Measurements from ENCODE around the gene ITPR3.
"Not testable (repeated sequence)": the region's sequence is repeated elsewhere in the genome, so short reads cannot be mapped to it uniquely, and the experiment has no call there.

Gene ITPR3

DNA sequence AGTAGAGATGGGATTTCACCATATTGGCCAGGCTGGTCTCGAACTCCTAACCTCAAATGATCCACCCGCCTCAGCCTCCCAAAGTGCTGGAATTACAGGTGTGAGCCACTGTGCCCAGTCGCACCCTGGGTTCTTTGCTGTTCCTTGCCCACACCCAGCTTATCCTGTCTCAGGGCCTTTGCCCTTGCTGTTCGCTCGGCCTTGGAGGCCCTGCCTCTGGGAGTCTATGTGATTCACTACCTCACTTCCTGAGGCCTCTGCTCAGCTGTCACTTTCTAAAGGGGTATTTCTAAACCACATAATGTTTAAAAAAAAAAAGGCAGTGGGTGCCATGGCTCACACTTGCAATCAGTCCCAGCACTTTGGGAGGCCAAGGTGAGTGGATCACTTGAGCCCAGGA is 24.2 kb upstream of the ITPR3 start:
- H3K4me1 ChIP-seq; H3K27me3 ChIP-seq (ENCODE audit: low read depth); DNase-seq (ENCODE audit: low spot score in 2 of 2); H3K36me3 ChIP-seq (replicated peaks); in situ Hi-C loops (cut with MboI; ENCODE audit: low sequenced_read_pairs); H3K9me3 ChIP-seq; H3K4me3 ChIP-seq: not testable (repeated sequence)

DNA sequence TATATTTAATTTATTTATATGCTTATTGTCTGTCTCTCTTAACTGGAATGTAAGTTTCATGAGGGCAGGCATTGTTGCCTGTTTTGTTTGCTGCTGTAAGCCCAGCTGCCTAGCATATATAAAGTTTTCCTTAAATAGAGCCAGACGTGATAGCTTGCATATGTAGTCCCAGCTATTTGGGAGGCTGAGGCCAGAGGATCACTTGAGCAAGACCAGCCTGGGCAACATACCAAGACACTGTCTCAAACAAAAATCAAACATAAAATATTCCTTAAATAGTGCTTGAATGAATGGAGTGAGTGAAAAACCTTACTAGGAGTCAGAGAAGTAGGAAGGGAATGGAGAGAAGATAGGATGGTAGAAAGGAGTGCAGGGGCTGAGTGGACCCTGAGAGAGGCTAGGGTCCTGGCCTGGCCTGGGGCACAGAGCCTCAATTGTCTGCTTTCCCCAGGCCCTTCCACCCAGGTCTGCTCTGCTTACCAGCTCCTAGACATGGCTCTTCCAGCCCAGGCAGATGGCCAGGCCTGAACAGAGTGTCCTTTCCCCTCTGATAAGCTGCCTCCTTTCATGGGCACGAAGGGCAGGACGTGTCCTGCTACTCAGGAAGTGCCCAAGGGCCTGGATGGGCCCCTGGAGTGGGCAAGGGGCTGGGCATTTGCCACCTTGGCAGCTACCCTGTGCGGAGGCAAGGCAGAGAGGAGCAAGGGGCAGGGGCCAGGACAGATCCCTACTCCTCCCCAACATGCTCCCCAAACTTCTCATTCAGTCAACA is 23.4 kb upstream of the ITPR3 start:
- Histone ChIP-seq H3K27me3 (ENCODE audit: low read depth) (no peaks in the 10 kb centered on the region), H3K4me3 (no peak overlapping the region), H3K4me1 (no peaks in the 10 kb centered on the region), H3K9me3 (no peaks in the 10 kb centered on the region), H3K36me3 (replicated peaks) (no peaks in the 10 kb centered on the region)
- in situ Hi-C loops (cut with MboI; ENCODE audit: low sequenced_read_pairs) = no loop called here
- DNase-seq (ENCODE audit: low spot score in 2 of 2) = no peak

DNA sequence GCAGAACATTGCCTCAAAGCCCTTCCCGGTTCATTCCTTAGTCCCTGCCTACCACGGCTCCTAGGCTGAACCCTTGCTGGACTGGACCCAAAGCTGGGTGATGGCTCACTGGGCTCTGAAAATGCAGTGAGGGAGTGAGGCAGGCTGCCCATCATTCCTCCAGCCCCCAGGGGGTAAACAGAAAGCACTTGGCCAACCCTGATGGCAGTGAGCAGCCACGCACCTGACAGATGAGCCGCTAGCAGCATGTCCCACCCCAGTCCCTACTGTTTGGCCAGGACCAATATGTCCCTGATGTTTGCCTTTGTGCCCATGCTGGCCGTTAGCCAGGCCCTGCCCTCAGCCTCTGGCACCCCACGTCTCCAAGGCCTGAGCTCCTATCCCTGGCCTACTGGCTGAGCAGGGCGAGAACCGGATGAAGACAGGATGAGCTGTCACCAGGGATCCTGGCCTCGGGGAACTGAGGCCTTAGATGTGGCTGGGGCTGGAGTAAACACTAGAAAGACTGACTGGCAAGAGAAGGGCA is 21.6 kb upstream of the ITPR3 start:
- in situ Hi-C loops (cut with MboI; ENCODE audit: low sequenced_read_pairs) = no loop called here
- Histone ChIP-seq H3K27me3 (ENCODE audit: low read depth) (no peaks in the 10 kb centered on the region), H3K4me3 (no peak overlapping the region), H3K4me1 (no peaks in the 10 kb centered on the region), H3K9me3 (no peaks in the 10 kb centered on the region), H3K36me3 (replicated peaks) (no peaks in the 10 kb centered on the region)
- DNase-seq (ENCODE audit: low spot score in 2 of 2) = no peak

DNA sequence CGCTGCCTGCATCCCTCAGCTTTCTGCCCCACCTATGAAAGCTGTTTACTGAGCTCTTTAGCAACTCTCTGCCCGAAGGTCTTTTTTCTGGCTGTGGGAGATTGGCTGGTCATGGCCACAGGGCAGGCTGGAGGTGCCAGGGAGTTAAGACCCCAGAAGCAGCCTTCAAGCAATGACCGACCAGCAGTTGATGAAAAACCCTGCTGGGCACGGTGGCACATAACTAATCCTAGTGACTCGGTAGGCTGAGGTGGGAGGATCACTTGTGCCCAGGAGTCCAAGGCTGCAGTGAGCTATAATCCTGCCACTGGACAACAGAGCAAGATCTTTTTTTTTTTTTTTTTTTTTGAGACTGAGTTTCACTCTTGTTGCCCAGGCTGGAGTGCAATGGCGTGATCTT is 20.4 kb upstream of the ITPR3 start:
- no peak overlapping the region for H3K4me3 ChIP-seq
- H3K9me3 ChIP-seq = no peaks in the 10 kb centered on the region
- in situ Hi-C loops (cut with MboI; ENCODE audit: low sequenced_read_pairs) = no loop called here
- H3K27me3 ChIP-seq (ENCODE audit: low read depth) = no peaks in the 10 kb centered on the region
- no peak for DNase-seq (ENCODE audit: low spot score in 2 of 2)
- no peaks in the 10 kb centered on the region for H3K36me3 ChIP-seq (replicated peaks)
- no peaks in the 10 kb centered on the region for H3K4me1 ChIP-seq

DNA sequence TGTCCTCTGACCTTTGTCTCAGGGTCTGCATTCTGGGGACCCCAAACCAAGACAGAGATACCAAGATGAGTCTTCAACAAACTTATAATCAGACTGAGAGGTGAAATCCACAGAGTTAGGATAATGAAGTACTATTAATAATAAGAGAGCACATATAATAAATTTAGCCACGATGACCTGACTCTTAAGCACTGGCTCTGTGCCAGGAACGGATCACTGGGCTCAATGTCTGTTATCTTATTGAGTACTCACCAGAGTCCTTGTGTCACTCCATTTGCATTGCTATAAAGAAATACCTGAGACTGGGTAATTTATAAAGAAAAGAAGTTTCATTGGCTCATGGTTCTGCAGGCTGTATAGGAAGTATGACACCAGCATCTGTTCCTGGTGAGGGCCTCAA is 18.9 kb upstream of the ITPR3 start:
- Histone ChIP-seq H3K36me3 (replicated peaks) (no peaks in the 10 kb centered on the region), H3K9me3 (no peaks in the 10 kb centered on the region), H3K4me3 (no peak overlapping the region), H3K27me3 (ENCODE audit: low read depth) (no peaks in the 10 kb centered on the region), H3K4me1 (no peaks in the 10 kb centered on the region)
- DNase-seq (ENCODE audit: low spot score in 2 of 2) = no peak
- in situ Hi-C loops (cut with MboI; ENCODE audit: low sequenced_read_pairs) = no loop called here

DNA sequence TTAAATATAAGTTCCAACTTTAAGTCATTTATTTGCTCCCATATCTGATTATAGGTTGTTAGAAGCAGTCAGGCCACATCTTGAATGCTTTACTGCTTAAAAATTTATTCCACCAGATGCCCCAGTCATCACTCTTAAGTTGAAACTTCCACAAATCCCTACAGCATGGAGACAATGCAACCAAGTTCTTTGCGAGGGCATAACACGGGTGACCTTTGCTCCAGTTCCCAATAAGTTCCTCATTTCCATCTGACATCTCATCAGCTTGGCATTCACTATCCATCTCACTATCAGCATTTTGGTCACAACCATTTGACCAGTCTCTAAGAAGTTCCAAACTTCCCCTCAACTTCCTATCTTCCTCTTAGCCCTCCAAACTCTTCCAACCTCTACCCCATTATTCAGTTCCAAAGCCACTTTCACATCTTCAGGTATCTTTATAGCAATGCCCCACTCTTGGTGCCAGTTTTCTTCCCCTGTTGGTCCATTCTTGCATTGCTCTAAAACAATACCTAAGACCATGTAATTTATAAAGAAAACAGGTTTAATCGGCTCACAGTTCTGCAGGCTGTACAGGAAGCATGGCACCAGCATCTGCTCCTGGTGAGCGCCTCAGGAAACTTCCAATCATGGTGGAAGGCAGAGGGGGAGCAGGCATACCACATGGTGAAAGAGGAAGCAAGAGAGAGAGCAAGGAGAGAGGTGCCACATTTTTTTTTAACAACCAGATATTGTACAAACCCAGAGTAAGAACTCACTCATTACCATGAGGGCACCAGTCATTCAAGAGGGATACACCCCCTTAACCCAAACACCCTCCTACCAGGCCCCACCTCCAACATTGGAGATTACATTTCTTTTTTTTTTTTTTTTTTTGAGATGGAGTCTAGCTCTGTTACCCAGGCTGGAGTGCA is 15.9 kb upstream of the ITPR3 start:
- DNase-seq (ENCODE audit: low spot score in 2 of 2) = no peak
- no peaks in the 10 kb centered on the region for H3K27me3 ChIP-seq (ENCODE audit: low read depth)
- no peaks in the 10 kb centered on the region for H3K36me3 ChIP-seq (replicated peaks)
- H3K9me3 ChIP-seq = no peaks in the 10 kb centered on the region
- no peaks in the 10 kb centered on the region for H3K4me1 ChIP-seq
- no peak overlapping the region for H3K4me3 ChIP-seq
- in situ Hi-C loops (cut with MboI; ENCODE audit: low sequenced_read_pairs) = no loop called here

DNA sequence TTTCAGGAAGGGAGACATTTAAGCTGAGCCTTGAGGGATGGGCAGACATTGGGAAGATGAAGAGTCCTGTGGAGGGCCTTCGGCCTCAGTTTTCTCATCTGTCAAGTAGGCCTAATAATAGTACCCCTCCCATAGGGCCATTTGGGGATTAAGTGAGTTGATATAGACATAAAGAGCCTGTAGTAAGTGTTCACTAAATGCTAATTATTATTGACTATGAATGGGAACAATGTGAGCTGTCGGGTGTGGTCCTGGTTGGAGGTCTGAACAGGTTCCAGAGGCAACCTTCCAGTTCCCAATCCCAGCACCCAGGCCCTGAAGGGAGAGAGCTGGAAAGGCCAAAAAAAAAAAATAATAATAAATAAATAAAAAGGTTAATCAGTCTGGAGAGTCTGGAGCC is 14.5 kb upstream of the ITPR3 start:
- DNase-seq (ENCODE audit: low spot score in 2 of 2) = no peak
- Histone ChIP-seq H3K36me3 (replicated peaks) (no peaks in the 10 kb centered on the region), H3K4me3 (no peak overlapping the region), H3K27me3 (ENCODE audit: low read depth) (no peaks in the 10 kb centered on the region), H3K4me1 (no peaks in the 10 kb centered on the region), H3K9me3 (no peaks in the 10 kb centered on the region)
- in situ Hi-C loops (cut with MboI; ENCODE audit: low sequenced_read_pairs) = no loop called here

DNA sequence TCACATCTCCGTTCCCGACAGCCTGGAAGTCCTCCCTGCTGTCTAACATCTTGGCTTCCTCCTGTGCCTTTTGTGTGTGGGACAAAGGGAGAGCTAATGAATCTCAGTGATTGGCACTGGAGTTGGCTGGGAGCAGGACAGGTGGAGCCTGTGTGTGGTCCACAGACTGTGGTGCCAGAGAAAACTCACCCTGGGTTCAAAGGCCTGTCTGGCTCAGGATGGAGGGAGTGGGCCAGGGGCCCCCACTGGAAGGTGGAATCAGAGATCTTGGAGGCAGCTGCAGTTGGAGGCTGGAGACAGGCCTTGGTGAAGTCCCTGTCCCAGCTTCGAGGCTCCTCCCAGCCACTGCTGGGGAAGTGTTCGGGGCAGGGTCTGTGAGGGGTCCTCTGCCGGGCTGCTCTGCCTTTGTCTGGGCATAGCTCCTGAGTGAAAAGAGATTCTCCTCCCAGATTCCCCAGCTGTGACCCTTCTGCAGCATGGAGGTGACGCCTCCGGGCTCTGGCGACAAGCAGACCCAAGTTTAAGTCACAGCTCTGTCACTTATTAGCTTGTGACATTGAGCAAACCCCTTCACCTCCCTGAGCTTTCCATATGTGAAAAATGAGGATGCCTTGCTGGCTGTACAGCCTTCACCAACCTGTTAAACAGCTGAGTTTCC is 13.9 kb upstream of the ITPR3 start:
- Histone ChIP-seq H3K4me1 (no peaks in the 10 kb centered on the region), H3K27me3 (ENCODE audit: low read depth) (no peaks in the 10 kb centered on the region)
- no peak for DNase-seq (ENCODE audit: low spot score in 2 of 2)

DNA sequence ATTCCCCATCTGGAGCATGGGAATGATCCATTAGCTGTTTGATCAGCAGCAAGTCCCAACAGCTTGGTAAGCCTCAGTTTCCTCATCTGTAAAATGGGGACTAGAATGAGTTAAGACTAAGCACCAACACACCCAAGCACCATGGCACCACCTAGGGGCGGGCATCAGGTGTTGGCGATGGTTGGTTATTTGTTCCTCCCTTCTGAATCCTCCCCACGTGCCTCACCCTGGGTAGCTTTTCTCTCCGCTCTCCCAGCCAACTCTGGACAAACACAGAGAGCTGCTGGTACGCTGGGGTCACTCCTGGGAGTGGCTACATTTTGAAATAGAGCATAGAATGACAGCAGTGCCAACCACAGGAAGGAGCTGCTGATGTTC is 13.3 kb upstream of the ITPR3 start:
- H3K4me1 ChIP-seq = no peaks in the 10 kb centered on the region
- H3K36me3 ChIP-seq (replicated peaks) = no peaks in the 10 kb centered on the region
- no peaks in the 10 kb centered on the region for H3K27me3 ChIP-seq (ENCODE audit: low read depth)
- in situ Hi-C loops (cut with MboI; ENCODE audit: low sequenced_read_pairs) = no loop called here
- DNase-seq (ENCODE audit: low spot score in 2 of 2) = no peak
- no peak overlapping the region for H3K4me3 ChIP-seq
- no peaks in the 10 kb centered on the region for H3K9me3 ChIP-seq

More for the DNA sequence above, 13.9 kb upstream of the ITPR3 start:
- Histone ChIP-seq H3K4me3 (no peak overlapping the region), H3K36me3 (replicated peaks) (no peaks in the 10 kb centered on the region), H3K9me3 (no peaks in the 10 kb centered on the region)
- in situ Hi-C loops (cut with MboI; ENCODE audit: low sequenced_read_pairs) = no loop called here

DNA sequence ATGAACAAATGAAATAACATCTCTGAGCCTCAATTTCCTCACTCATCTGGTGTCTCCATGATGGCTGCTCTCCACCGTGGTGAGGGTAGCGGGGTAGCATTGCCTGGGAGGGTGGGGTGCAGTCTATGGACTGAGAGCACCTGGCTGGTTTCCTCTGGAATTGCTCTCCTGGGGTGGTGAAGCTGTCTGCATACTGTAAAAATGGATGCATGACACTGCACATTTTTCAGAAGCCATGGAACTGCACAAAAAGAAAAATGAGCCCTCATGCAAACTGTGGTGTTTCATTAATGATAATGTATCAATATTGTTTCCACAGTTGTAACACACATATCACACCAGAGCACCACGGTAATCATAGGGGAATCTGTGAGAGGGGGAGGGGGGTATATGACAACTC is 12.1 kb upstream of the ITPR3 start:
- no peaks in the 10 kb centered on the region for H3K27me3 ChIP-seq (ENCODE audit: low read depth)
- in situ Hi-C loops (cut with MboI; ENCODE audit: low sequenced_read_pairs) = no loop called here
- DNase-seq (ENCODE audit: low spot score in 2 of 2) = no peak
- H3K36me3 ChIP-seq (replicated peaks) = no peaks in the 10 kb centered on the region
- H3K9me3 ChIP-seq = no peaks in the 10 kb centered on the region
- H3K4me3 ChIP-seq = no peak overlapping the region
- H3K4me1 ChIP-seq = no peaks in the 10 kb centered on the region

DNA sequence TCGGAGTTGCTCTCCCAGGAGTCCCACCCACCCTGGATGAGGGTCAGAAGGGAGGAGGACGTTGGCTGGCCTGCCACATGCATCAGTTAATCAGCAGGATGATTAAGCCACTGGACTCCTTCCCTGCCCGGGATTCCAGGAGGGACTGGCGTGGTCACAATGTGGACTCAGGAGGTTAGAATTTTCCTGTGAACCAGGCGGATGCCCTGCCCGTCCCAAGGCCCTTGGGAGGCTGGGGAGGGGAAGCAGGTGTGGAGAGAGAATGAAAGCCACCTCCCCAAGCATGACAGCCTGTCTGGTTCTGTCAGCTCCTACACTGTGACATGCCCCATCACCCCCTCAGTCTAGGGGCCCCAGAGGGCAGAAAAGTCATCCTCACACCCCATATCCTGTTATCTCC is 11.6 kb upstream of the ITPR3 start:
- no peaks in the 10 kb centered on the region for H3K27me3 ChIP-seq (ENCODE audit: low read depth)
- no peak for DNase-seq (ENCODE audit: low spot score in 2 of 2)
- H3K9me3 ChIP-seq = no peaks in the 10 kb centered on the region
- in situ Hi-C loops (cut with MboI; ENCODE audit: low sequenced_read_pairs) = no loop called here
- H3K4me3 ChIP-seq = no peak overlapping the region
- H3K4me1 ChIP-seq = no peaks in the 10 kb centered on the region
- H3K36me3 ChIP-seq (replicated peaks) = no peaks in the 10 kb centered on the region

DNA sequence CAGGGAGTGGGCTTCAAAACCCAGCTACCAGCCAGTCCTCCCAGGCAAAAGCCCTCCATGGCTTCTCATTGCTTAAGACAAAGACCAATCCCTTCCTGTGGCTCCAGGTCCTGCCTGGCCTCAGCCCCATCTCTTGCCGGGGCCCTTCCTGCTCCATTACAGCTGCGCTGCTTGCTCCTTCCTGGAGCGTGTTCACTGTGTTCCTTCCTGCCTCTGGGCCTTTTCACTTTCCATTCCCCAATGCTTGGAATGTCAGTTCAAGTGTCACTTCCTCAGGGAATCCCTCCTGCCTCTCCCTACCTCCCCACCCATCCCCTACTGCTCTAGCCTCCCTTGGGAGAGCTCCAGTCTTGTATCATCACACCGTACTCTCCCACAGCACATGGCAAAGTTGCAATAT is 11.1 kb upstream of the ITPR3 start:
- Histone ChIP-seq H3K4me1 (no peaks in the 10 kb centered on the region), H3K27me3 (ENCODE audit: low read depth) (no peaks in the 10 kb centered on the region), H3K36me3 (replicated peaks) (no peaks in the 10 kb centered on the region), H3K9me3 (no peaks in the 10 kb centered on the region), H3K4me3 (no peak overlapping the region)
- in situ Hi-C loops (cut with MboI; ENCODE audit: low sequenced_read_pairs) = no loop called here
- DNase-seq (ENCODE audit: low spot score in 2 of 2) = no peak

DNA sequence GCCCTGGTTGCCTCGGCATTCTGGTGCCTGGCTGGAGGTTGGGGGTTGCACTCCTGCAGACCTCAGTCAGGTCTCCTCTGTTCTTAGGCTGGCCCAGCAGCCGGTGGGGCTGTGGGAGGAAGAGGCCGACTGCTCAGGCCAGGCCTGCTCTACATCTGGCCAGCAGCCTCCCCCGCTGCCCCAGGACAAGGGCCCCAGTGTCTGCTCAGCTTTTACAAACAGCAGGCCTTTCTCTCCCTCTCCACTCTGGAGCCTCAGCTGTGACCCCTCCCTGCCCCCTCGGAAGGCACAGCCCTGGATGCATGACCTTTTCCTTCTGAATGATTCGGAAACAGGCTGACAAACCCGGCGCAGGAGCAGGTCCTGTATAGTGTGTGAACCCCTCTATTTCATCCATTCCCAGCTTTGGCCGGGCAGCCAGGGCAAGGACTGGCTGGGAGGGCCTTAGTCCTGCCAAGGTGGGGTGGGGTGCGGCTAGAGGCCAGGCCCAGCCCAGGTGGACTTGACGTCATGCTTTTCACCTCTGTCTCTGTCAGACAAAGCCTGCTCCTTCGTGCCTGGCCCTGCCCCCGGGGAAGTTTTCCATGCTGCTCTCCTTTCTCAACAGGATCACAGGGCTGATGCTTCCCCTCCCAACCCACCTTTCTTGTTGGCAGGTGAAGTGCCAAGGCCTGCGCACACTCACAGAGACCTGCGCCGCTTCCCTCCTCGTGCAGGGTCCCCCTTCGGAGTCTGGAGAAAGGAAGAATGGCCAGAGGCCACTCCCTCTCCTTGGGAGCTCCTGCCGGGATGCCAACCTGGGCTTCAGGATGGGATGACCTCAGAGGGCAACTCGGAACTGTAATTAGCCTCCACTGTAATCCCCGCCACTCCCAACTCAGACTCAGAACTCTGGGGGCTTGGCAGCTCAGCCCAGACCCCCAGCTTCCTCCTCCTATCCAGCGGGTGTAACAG is 10.1 kb upstream of the ITPR3 start:
- Histone ChIP-seq H3K4me3 (no peak overlapping the region), H3K9me3 (no peaks in the 10 kb centered on the region), H3K4me1 (no peaks in the 10 kb centered on the region), H3K36me3 (replicated peaks) (no peaks in the 10 kb centered on the region), H3K27me3 (ENCODE audit: low read depth) (no peaks in the 10 kb centered on the region)
- no peak for DNase-seq (ENCODE audit: low spot score in 2 of 2)
- in situ Hi-C loops (cut with MboI; ENCODE audit: low sequenced_read_pairs) = no loop called here

Measured in HAP-1 (cell line).